CD4-positive, alpha-beta T cell (primary cell): ENCODE data around the gene ARHGAP10. TPM values are rescaled to one million over a fixed set of nuclear protein-coding genes. Genes with fewer than 3 reads are reported as not detected.

Experiments
- ATAC-seq: fragments of 200-7000 bp; cut with Tn5 transposase; one replicate; pipeline ENCODE4 v1.10.0; 2022; ENCODE audit warnings: mild to moderate bottlenecking; ENCODE audit not compliant: poor library complexity
- CTCF ChIA-PET: fragments of 350-600 bp; sonication (Branson Sonifier 250); formaldehyde crosslinking; loops from one replicate; lab custom pipeline; 2021; ENCODE audit warnings: antibody characterized with exemption, inconsistent platforms; lab: Charles Lee
- POLR2A ChIA-PET: fragments of 350-600 bp; sonication (Branson Sonifier 250); formaldehyde crosslinking; loops from one replicate; lab custom pipeline; 2021; ENCODE audit warnings: antibody characterized with exemption, inconsistent platforms; lab: Charles Lee
- DNase-seq, 14 experiments: peaks; one replicate each; pipeline ENCODE4 v3.0.0-alpha.2; 2013 to 2020; ENCODE audit warnings: mixed read lengths in 2 of 14
- H3K27ac ChIP-seq, 2 donors: one replicate each; pipeline versions ENCODE4 v1.5.1 to v1.7.0; 2013; ENCODE audit warnings: low read length in 2 of 2, low read depth in 1 of 2, mild to moderate bottlenecking in 1 of 2
- H3K27me3 ChIP-seq, 2 experiments: 1 replicate in 1 of 2; 2 replicates in 1 of 2; pipeline versions ENCODE4 v1.6.1 to v1.7.0; 2013; ENCODE audit warnings: low read length in 2 of 2, control low read depth in 1 of 2, mild to moderate bottlenecking in 1 of 2, moderate library complexity in 1 of 2; ENCODE audit not compliant: insufficient read depth in 2 of 2, control insufficient read depth in 1 of 2
- H3K36me3 ChIP-seq: one replicate; pipeline ENCODE4 v1.6.1; 2013; ENCODE audit warnings: low read length, control low read depth; ENCODE audit not compliant: insufficient read depth
- H3K4me1 ChIP-seq: one replicate; pipeline ENCODE4 v1.6.1; 2013; ENCODE audit warnings: low read length, control low read depth; ENCODE audit not compliant: insufficient read depth
- H3K4me3 ChIP-seq: one replicate; pipeline ENCODE4 v1.5.1; 2013; ENCODE audit warnings: mild to moderate bottlenecking, low read length, moderate library complexity
- H3K9me3 ChIP-seq, 2 experiments: 1 replicate in 1 of 2; 2 replicates in 1 of 2; pipeline versions ENCODE4 v1.6.1 to v1.7.0; 2013; ENCODE audit warnings: low read length in 2 of 2, mild to moderate bottlenecking in 2 of 2, control low read depth in 1 of 2, moderate library complexity in 1 of 2; ENCODE audit not compliant: control insufficient read depth in 1 of 2, insufficient read depth in 1 of 2
- H3K27ac Mint-ChIP-seq: one replicate; pipeline ENCODE4 v1.8.0; 2020; ENCODE audit warnings: mixed read lengths
- H3K27me3 Mint-ChIP-seq: one replicate; pipeline ENCODE4 v1.8.0; 2021; ENCODE audit warnings: mixed read lengths
- H3K36me3 Mint-ChIP-seq: one replicate; pipeline ENCODE4 v1.8.0; 2021; ENCODE audit warnings: low read depth, mixed read lengths
- H3K4me1 Mint-ChIP-seq: one replicate; pipeline ENCODE4 v1.8.0; 2021; ENCODE audit warnings: low read depth, mixed read lengths
- H3K4me3 Mint-ChIP-seq: one replicate; pipeline ENCODE4 v1.8.0; 2020; ENCODE audit warnings: mild to moderate bottlenecking, mixed read lengths
- H3K9me3 Mint-ChIP-seq: one replicate; pipeline ENCODE4 v1.8.0; 2020; ENCODE audit warnings: mixed read lengths
- CTCF ChIP-seq: fragments of 200-600 bp; IDR thresholded peaks from one replicate; pipeline ENCODE4 v1.8.0; 2022; ENCODE audit warnings: antibody characterized with exemption, mild to moderate bottlenecking
- intact Hi-C, 2 experiments: fragments of 100-400 bp; cut with DNase I in 1 of 2; cut with micrococcal nuclease in 1 of 2; formaldehyde crosslinking; loops; one replicate each; pipeline versions ENCODE4 v1.15.1 to v1.9.0; 2023 to 2025; cut with DNase I, micrococcal nuclease
- total RNA-seq, 174 experiments: library from RNA in 2 of 174; stranded (reverse) in 2 of 174; gene quantifications; one replicate each; pipeline ENCODE4 v1.2.3 and lab custom pipeline; 2021 to 2026

Gene ARHGAP10
- total RNA-seq, 2 experiments from 2014 or later: 5.6 to 5.7 TPM

- Histone ChIP-seq H3K36me3 (no peaks in the 10 kb centered on the region), H3K27ac (no peak overlapping the region), H3K9me3 (no peaks in the 10 kb centered on the region), H3K4me3 (no peak overlapping the region), H3K27me3 (no peaks in the 10 kb centered on the region), H3K4me1 (peaks cover 7% of the 10 kb centered on the region)
- intact Hi-C loops: no loop called here
- Mint-ChIP-seq H3K9me3 (no peaks in the 10 kb centered on the region), H3K36me3 (no peaks in the 10 kb centered on the region), H3K4me1 (peaks cover 11% of the 10 kb centered on the region), H3K27ac (no peak overlapping the region), H3K4me3 (no peak overlapping the region), H3K27me3 (no peaks in the 10 kb centered on the region)
- no peak for TF ChIP-seq CTCF
- no peak for ATAC-seq
- no peak for DNase-seq
- CTCF ChIA-PET: no interaction called here
- POLR2A ChIA-PET: no interaction called here
Observed at GRCh38 chr4:147938496-147938895, 206.6 kb downstream of the ARHGAP10 start.

DNA sequence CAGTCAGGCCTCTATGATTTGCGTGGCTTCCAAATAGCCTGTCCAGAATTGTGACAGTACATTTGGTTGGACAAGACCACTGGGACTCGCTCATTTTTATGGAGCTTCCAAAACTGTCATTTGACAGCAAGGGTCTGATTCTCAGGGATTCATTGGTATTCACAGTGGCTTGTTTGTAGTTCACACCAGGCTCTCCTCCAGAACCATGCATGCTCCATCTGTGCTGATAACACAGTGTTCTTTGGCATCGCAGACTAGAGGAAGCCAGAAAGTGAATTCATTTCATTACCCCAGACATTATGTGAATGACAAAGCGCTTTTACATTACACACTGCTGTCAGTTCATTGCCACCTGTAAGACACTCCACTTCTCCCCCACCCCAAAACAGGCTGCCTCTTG is 208.3 kb downstream of the ARHGAP10 start:
- no peak for ATAC-seq
- intact Hi-C loops: no loop called here
- DNase-seq: no peak

DNA sequence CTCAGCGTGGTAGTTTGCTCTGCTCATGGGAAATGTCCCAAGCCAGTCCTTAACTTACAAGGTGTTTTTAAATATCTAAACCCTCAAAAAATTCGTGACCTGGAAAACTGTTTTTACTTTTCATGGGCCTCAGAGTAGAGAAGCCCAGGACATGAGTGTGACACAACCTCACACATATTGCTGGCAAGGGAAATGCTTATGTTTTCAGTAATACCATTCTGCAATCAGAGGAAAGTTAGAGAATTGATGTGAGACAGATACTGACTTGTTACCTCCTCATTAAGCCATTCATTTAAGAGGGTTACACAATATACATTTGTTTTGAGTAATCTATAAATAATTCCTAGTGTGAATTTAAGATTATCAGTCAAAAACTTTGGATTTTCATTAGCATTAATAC is 209.5 kb downstream of the ARHGAP10 start:
- Histone ChIP-seq H3K36me3 (no peaks in the 10 kb centered on the region), H3K4me1 (peaks cover 9% of the 10 kb centered on the region), H3K9me3 (no peaks in the 10 kb centered on the region), H3K27me3 (no peaks in the 10 kb centered on the region), H3K4me3 (no peak overlapping the region), H3K27ac (no peak overlapping the region)
- DNase-seq (no peak), ATAC-seq (no peak)
- CTCF ChIA-PET: no interaction called here
- Mint-ChIP-seq H3K27ac (no peak overlapping the region), H3K27me3 (no peaks in the 10 kb centered on the region), H3K9me3 (no peaks in the 10 kb centered on the region), H3K4me3 (no peak overlapping the region), H3K36me3 (peaks cover 6% of the 10 kb centered on the region), H3K4me1 (peaks cover 28% of the 10 kb centered on the region)
- intact Hi-C loops: no loop called here
- POLR2A ChIA-PET: no interaction called here
- no peak for TF ChIP-seq CTCF

More for the DNA sequence above, 208.3 kb downstream of the ARHGAP10 start:
- peaks cover 9% of the 10 kb centered on the region for H3K4me1 ChIP-seq
- no peak overlapping the region for H3K27ac ChIP-seq
- ChIA-PET CTCF (no interaction called here), POLR2A (no interaction called here)
- H3K9me3 ChIP-seq: no peaks in the 10 kb centered on the region
- H3K4me1 Mint-ChIP-seq: peaks cover 26% of the 10 kb centered on the region
- H3K36me3 Mint-ChIP-seq: peaks cover 5% of the 10 kb centered on the region
- H3K27me3 Mint-ChIP-seq: no peaks in the 10 kb centered on the region
- H3K36me3 ChIP-seq: no peaks in the 10 kb centered on the region
- H3K4me3 ChIP-seq: no peak overlapping the region
- H3K27ac Mint-ChIP-seq: no peak overlapping the region
- no peak for TF ChIP-seq CTCF
- H3K9me3 Mint-ChIP-seq: no peaks in the 10 kb centered on the region
- H3K4me3 Mint-ChIP-seq: no peak overlapping the region
- no peaks in the 10 kb centered on the region for H3K27me3 ChIP-seq
